Neural cell (in vitro differentiated cells): ENCODE measurements around the gene NADK2.

ENCODE experiments used
- EP300 ChIP-seq: fragments of 450-650 bp; conservative IDR thresholded peaks from 2 replicates; pipeline ENCODE4 v1.6.1; 2014; ENCODE audit warnings: antibody characterized with exemption, mild to moderate bottlenecking, moderate library complexity; ENCODE audit not compliant: poor library complexity, severe bottlenecking
- EZH2 ChIP-seq: fragments of 200-600, 300-800 bp; shearing (Covaris generic), sonication (generic); IDR thresholded peaks from 2 replicates; pipeline ENCODE4 v1.6.1; 2014; ENCODE audit warnings: antibody characterized with exemption, low read length, borderline replicate concordance, mild to moderate bottlenecking; ENCODE audit not compliant: insufficient read depth, poor library complexity, severe bottlenecking
- POLR2AphosphoS5 ChIP-seq: IDR thresholded peaks from 2 replicates; pipeline ENCODE4 v1.6.1; 2012
- RAD21 ChIP-seq: fragments of 450-650 bp; conservative IDR thresholded peaks from 2 replicates; pipeline ENCODE4 v1.6.1; 2014; ENCODE audit warnings: antibody characterized with exemption, mild to moderate bottlenecking, moderate library complexity
- SMC3 ChIP-seq: fragments of 450-650 bp; conservative IDR thresholded peaks from 2 replicates; pipeline ENCODE4 v1.6.1; 2014; ENCODE audit warnings: antibody characterized with exemption, mild to moderate bottlenecking, moderate library complexity; ENCODE audit not compliant: poor library complexity
- TAF1 ChIP-seq: IDR thresholded peaks from 2 replicates; pipeline ENCODE4 v1.6.1; 2012; ENCODE audit warnings: low read depth
- TF ChIP-seq, protein P1 (sequence below): fragments of 450-650 bp; IDR thresholded peaks from 2 replicates; pipeline ENCODE4 v1.5.1; 2014; ENCODE audit warnings: antibody characterized with exemption, mild to moderate bottlenecking, moderate library complexity; ENCODE audit not compliant: poor library complexity, severe bottlenecking
- TF ChIP-seq, protein P2 (sequence below): IDR thresholded peaks from 2 replicates; pipeline ENCODE4 v1.6.1; 2012; ENCODE audit warnings: borderline replicate concordance

GRCh38 chr5:36270175-36270574 is 28.4 kb upstream of the NADK2 start:
- no peak for TF ChIP-seq EP300
- TF ChIP-seq, protein P1, sequence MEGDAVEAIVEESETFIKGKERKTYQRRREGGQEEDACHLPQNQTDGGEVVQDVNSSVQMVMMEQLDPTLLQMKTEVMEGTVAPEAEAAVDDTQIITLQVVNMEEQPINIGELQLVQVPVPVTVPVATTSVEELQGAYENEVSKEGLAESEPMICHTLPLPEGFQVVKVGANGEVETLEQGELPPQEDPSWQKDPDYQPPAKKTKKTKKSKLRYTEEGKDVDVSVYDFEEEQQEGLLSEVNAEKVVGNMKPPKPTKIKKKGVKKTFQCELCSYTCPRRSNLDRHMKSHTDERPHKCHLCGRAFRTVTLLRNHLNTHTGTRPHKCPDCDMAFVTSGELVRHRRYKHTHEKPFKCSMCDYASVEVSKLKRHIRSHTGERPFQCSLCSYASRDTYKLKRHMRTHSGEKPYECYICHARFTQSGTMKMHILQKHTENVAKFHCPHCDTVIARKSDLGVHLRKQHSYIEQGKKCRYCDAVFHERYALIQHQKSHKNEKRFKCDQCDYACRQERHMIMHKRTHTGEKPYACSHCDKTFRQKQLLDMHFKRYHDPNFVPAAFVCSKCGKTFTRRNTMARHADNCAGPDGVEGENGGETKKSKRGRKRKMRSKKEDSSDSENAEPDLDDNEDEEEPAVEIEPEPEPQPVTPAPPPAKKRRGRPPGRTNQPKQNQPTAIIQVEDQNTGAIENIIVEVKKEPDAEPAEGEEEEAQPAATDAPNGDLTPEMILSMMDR = no peak
- no peak for TF ChIP-seq SMC3
- no peak for TF ChIP-seq EZH2
- TF ChIP-seq RAD21 = no peak
- TF ChIP-seq TAF1 = no peak
- TF ChIP-seq POLR2AphosphoS5 = no peak
- TF ChIP-seq, protein P2, sequence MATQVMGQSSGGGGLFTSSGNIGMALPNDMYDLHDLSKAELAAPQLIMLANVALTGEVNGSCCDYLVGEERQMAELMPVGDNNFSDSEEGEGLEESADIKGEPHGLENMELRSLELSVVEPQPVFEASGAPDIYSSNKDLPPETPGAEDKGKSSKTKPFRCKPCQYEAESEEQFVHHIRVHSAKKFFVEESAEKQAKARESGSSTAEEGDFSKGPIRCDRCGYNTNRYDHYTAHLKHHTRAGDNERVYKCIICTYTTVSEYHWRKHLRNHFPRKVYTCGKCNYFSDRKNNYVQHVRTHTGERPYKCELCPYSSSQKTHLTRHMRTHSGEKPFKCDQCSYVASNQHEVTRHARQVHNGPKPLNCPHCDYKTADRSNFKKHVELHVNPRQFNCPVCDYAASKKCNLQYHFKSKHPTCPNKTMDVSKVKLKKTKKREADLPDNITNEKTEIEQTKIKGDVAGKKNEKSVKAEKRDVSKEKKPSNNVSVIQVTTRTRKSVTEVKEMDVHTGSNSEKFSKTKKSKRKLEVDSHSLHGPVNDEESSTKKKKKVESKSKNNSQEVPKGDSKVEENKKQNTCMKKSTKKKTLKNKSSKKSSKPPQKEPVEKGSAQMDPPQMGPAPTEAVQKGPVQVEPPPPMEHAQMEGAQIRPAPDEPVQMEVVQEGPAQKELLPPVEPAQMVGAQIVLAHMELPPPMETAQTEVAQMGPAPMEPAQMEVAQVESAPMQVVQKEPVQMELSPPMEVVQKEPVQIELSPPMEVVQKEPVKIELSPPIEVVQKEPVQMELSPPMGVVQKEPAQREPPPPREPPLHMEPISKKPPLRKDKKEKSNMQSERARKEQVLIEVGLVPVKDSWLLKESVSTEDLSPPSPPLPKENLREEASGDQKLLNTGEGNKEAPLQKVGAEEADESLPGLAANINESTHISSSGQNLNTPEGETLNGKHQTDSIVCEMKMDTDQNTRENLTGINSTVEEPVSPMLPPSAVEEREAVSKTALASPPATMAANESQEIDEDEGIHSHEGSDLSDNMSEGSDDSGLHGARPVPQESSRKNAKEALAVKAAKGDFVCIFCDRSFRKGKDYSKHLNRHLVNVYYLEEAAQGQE = no peak
